K562 (cell line): ENCODE results near the gene VARS1. TPM values are rescaled to one million over a fixed set of nuclear protein-coding genes. Genes with fewer than 3 reads are reported as not detected.
A peak's percentile ranks its signal among the peaks of the same experiment; 100 is the strongest.

Source experiments
- CBX1 ChIP-seq: sonication (generic); IDR thresholded peaks from 2 replicates; pipeline ENCODE4 v1.6.1; 2016; ENCODE audit warnings: antibody characterized with exemption, low read depth, mild to moderate bottlenecking
- EGR1 ChIP-seq: fragments of 450-650 bp; conservative IDR thresholded peaks from 2 replicates; pipeline ENCODE4 v1.6.1; 2017; ENCODE audit warnings: mild to moderate bottlenecking
- ZNF174 ChIP-seq: fragments of 250-450 bp; sonication (Bioruptor Pico); IDR thresholded peaks from 2 replicates; pipeline ENCODE4 v1.4.0; 2020; ENCODE audit warnings: mild to moderate bottlenecking
- polyA plus RNA-seq, 8 experiments: library from polyadenylated mRNA; depleted of rRNA in 4 of 8; stranded (reverse) in 5 of 8; unstranded in 3 of 8; fragments of >200 nt; fragmentation: Nextera tagmentation in 2 of 8; fragmentation: Illumina TruSeq in 1 of 8; extraction: Ambion mirVana in 2 of 8; extraction: Trizol in 1 of 8; gene quantifications; 2 replicates each; pipeline versions ENCODE4 v1.2.1 to v1.2.3, GENCODE V29; 2011 to 2014; ENCODE audit warnings: inconsistent platforms in 1 of 8, missing spikeins in 1 of 8
- total RNA-seq, 7 experiments: library from RNA; depleted of rRNA in 6 of 7; stranded (reverse); fragments of >200 nt in 6 of 7; fragmentation: Illumina TruSeq in 2 of 7; extraction: Trizol in 2 of 7; gene quantifications; 2 replicates each; pipeline versions ENCODE4 v1.2.1 to v1.2.3, GENCODE V29; 2011 to 2021; ENCODE audit warnings: low replicate concordance in 1 of 7
- TF ChIP-seq, protein P1 (sequence below), 2 experiments: IDR thresholded peaks in 1 of 2; conservative IDR thresholded peaks in 1 of 2; 2 replicates each; pipeline ENCODE4 v1.6.1; 2016; ENCODE audit warnings: low read depth in 2 of 2, mild to moderate bottlenecking in 1 of 2, missing compliant biosample characterization in 1 of 2, missing genetic modification characterization in 1 of 2, moderate library complexity in 1 of 2
- TF ChIP-seq, protein P2 (sequence below): sonication (generic); formaldehyde crosslinking; IDR thresholded peaks from 2 replicates; pipeline ENCODE4 v1.8.0; 2023; ENCODE audit warnings: missing genetic modification reagents, mild to moderate bottlenecking, borderline replicate concordance
- TF ChIP-seq, protein P3 (sequence below), 2 experiments: fragments of 450-650 bp; IDR thresholded peaks; 2 replicates each; pipeline ENCODE4 v1.6.1; 2016; ENCODE audit warnings: mild to moderate bottlenecking in 2 of 2, borderline replicate concordance in 1 of 2, low read depth in 1 of 2, moderate library complexity in 1 of 2

Gene VARS1
- total and polyA plus RNA-seq, 9 of the 15 experiments (the other 6 are each of a cell fraction or from before 2014, with no cell fraction given) = 2.9 to 488 (median 130) TPM

DNA sequence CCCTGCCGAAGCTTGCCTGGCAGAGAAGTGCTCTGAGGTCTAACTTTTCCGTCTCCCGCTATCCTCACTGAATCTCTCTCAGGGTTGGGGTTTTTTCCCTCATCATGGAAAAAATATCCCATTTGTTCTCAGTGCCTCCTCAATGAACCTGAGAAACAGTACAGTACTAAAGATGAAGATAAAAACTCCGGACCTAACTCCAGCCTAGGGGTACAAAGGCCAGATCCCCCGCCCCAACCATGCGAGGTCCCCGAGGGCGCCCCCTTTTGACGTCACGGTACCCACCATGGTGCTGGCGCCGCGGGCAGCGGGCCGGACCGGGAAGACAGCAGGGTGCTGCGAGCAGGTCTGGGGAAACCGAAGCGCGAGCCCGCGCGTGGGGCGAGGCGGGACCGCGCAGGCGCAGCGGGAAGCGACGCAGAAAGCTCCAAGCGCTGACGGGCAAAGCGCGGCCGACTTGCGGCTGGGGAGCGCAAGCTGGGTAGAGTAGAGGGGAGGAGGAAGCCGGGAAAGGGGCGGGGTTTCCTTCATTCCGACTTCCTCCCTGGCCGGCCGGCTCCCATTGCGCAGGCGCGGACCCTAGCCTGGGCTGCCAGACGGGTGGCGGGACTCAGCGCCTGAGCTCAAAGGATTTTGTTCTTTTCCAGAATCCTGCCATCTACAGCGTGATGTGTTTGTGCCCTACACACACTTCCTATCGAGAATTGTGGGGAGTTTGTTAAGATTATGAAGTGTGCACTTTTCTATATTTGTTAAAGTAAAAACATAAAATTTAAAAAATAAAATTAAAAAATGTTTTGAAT is 11.1 kb upstream of the VARS1 start, which contains the start of gene LSM2 (continued):
- TF ChIP-seq, protein P1, sequence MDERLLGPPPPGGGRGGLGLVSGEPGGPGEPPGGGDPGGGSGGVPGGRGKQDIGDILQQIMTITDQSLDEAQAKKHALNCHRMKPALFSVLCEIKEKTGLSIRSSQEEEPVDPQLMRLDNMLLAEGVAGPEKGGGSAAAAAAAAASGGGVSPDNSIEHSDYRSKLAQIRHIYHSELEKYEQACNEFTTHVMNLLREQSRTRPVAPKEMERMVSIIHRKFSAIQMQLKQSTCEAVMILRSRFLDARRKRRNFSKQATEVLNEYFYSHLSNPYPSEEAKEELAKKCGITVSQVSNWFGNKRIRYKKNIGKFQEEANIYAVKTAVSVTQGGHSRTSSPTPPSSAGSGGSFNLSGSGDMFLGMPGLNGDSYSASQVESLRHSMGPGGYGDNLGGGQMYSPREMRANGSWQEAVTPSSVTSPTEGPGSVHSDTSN (CRISPR knock-in tag; IDR thresholded peaks at IDR 0.05; ENCODE audit: low read depth) = no peak
- TF ChIP-seq, protein P1 (tag; conservative IDR thresholded peaks at IDR 0.05; ENCODE audit: low read depth) = no peak
- peak; percentile 41; the same call in 1 of the 2 replicates for TF ChIP-seq EGR1
- TF ChIP-seq, protein P2, sequence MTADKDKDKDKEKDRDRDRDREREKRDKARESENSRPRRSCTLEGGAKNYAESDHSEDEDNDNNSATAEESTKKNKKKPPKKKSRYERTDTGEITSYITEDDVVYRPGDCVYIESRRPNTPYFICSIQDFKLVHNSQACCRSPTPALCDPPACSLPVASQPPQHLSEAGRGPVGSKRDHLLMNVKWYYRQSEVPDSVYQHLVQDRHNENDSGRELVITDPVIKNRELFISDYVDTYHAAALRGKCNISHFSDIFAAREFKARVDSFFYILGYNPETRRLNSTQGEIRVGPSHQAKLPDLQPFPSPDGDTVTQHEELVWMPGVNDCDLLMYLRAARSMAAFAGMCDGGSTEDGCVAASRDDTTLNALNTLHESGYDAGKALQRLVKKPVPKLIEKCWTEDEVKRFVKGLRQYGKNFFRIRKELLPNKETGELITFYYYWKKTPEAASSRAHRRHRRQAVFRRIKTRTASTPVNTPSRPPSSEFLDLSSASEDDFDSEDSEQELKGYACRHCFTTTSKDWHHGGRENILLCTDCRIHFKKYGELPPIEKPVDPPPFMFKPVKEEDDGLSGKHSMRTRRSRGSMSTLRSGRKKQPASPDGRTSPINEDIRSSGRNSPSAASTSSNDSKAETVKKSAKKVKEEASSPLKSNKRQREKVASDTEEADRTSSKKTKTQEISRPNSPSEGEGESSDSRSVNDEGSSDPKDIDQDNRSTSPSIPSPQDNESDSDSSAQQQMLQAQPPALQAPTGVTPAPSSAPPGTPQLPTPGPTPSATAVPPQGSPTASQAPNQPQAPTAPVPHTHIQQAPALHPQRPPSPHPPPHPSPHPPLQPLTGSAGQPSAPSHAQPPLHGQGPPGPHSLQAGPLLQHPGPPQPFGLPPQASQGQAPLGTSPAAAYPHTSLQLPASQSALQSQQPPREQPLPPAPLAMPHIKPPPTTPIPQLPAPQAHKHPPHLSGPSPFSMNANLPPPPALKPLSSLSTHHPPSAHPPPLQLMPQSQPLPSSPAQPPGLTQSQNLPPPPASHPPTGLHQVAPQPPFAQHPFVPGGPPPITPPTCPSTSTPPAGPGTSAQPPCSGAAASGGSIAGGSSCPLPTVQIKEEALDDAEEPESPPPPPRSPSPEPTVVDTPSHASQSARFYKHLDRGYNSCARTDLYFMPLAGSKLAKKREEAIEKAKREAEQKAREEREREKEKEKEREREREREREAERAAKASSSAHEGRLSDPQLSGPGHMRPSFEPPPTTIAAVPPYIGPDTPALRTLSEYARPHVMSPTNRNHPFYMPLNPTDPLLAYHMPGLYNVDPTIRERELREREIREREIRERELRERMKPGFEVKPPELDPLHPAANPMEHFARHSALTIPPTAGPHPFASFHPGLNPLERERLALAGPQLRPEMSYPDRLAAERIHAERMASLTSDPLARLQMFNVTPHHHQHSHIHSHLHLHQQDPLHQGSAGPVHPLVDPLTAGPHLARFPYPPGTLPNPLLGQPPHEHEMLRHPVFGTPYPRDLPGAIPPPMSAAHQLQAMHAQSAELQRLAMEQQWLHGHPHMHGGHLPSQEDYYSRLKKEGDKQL = no peak
- TF ChIP-seq, protein P3, sequence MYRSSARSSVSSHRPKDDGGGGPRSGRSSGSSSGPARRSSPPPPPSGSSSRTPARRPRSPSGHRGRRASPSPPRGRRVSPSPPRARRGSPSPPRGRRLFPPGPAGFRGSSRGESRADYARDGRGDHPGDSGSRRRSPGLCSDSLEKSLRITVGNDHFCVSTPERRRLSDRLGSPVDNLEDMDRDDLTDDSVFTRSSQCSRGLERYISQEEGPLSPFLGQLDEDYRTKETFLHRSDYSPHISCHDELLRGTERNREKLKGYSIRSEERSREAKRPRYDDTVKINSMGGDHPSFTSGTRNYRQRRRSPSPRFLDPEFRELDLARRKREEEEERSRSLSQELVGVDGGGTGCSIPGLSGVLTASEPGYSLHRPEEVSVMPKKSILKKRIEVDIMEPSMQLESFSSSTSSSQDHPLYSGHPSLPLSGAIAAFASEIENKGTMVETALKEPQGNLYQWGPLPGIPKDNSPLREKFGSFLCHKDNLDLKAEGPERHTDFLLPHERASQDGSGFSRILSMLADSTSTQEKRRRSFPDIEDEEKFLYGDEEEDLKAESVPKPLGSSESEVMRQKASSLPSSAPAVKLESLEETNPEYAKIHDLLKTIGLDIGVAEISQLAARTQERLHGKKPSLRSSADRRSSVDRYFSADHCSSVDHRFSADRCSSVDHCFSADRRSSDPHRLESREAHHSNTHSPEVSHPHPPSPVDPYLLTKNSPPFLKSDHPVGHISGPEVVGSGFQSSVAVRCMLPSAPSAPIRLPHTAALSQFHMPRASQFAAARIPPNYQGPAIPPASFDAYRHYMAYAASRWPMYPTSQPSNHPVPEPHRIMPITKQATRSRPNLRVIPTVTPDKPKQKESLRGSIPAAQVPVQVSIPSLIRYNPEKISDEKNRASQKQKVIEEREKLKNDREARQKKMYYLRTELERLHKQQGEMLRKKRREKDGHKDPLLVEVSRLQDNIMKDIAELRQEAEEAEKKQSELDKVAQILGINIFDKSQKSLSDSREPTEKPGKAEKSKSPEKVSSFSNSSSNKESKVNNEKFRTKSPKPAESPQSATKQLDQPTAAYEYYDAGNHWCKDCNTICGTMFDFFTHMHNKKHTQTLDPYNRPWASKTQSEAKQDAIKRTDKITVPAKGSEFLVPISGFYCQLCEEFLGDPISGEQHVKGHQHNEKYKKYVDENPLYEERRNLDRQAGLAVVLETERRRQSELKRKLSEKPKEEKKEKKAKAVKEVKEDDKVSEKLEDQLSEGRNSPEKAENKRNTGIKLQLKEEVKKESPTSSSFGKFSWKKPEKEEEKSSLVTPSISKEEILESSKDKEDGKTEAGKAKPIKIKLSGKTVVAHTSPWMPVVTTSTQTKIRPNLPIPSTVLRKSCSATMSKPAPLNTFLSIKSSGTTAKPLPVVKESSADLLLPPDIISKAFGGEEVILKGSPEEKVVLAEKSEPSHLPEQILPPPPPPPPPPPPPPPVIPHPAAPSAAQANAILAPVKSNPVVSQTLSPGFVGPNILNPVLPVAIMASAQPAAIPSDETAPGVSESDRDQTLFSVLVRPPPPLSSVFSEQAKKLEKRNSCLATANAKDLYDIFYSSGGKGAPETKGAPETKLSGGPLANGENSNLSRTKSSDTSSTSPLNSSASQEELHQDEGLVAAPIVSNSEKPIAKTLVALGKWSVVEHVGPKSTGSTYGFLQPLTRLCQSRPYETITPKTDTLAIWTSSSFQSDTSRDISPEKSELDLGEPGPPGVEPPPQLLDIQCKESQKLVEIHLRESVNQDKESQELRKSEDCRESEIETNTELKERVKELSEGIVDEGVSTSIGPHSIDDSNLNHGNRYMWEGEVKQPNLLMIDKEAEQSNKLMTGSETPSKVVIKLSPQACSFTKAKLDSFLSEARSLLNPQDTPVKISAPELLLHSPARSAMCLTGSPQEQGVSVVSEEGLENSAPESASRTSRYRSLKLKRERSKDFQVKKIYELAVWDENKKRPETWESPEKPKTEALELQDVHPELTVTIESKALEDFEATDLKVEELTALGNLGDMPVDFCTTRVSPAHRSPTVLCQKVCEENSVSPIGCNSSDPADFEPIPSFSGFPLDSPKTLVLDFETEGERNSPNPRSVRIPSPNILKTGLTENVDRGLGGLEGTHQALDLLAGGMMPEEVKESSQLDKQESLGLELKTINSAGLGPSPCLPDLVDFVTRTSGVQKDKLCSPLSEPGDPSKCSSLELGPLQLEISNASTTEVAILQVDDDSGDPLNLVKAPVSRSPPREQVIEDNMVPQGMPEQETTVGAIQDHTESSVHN (IDR thresholded peaks at IDR 0.05; ENCODE audit: borderline replicate concordance in 1 of 2, low read depth in 1 of 2) = no peak
- TF ChIP-seq CBX1 = peak; percentile 91; the same call in 1 of the 2 replicates
- 0 out of 2 replicates have a peak, but pooled peaks have one; percentile 61 for TF ChIP-seq ZNF174 (CRISPR knock-in tag)
